ENCODE results near the gene CD2.

Gene CD2

DNA sequence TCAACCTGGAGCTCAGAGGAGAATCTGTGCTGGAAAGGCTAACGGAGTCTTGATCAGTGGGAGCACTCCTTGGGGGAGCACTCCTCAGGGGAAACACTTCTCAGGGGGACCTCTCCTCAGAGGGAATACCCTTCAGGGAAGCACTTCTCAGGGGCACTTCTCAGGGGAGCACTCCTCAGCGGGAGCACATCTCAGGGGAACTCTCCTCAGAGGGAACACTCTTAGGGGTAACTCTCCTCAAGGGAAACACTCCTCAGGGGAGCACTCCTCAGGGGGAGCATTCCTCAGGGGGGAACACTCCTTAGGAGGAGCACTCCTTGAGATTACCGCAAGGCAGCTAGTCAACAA, 41.2 kb downstream of the CD2 start:
- Histone ChIP-seq H3K4me1 (ENCODE audit: control insufficient read depth, insufficient read depth, low read length) (peaks cover 5% of the 10 kb centered on the region), H3K27me3 (ENCODE audit: control insufficient read depth, insufficient read depth, low read length) (no peaks in the 10 kb centered on the region), H3K4me3 (ENCODE audit: low read depth, low read length) (no peak overlapping the region), H3K9me3 (ENCODE audit: control insufficient read depth, insufficient read depth, low read length) (no peaks in the 10 kb centered on the region), H3K9ac (ENCODE audit: low read depth, low read length) (no peak overlapping the region), H3K36me3 (ENCODE audit: control insufficient read depth, insufficient read depth, low read length) (no peaks in the 10 kb centered on the region)

DNA sequence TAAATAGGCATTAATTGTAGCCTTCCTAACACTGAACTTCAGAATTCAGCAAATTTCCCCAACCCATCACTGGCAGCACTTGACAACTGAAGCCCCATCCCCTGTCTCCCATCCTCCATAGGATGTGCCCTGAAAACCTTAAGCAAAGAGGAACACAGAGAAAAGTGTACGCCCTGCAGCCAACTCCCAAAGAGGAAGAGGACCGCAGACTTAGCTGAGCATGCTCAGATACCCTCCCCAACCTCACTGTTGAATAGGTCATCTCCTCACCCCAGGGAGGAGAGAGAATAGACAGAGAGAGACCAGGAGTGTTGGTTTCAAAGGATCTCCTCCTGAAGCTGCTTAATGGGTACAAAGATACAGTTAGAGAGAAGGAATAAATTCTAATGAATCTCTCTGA, 50.5 kb downstream of the CD2 start:
- Histone ChIP-seq H3K27me3 (ENCODE audit: control insufficient read depth, insufficient read depth, low read length) (no peaks in the 10 kb centered on the region), H3K9ac (ENCODE audit: low read depth, low read length) (no peak overlapping the region), H3K4me3 (ENCODE audit: low read depth, low read length) (no peak overlapping the region), H3K9me3 (ENCODE audit: control insufficient read depth, insufficient read depth, low read length) (no peaks in the 10 kb centered on the region), H3K4me1 (ENCODE audit: control insufficient read depth, insufficient read depth, low read length) (peaks cover 3% of the 10 kb centered on the region), H3K36me3 (ENCODE audit: control insufficient read depth, insufficient read depth, low read length) (no peaks in the 10 kb centered on the region)

DNA sequence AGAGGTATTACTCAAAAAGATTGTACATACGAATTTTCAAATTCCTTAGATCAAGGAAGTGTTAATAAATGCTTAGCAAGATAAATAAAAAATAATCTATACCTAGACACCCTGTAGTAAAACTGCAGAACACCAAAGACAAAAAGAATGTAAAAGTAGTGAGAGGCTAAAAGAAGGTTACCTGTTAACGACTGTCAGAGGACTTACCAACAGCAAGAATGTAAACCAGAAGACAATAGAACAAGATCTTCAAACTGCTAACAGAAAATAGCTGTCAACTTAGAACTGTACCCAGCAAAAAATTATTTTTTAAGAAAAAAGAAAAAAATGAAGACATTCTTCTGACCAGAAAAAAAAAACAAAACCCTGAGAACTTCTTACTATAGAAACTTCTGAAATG, 51.2 kb downstream of the CD2 start:
- Histone ChIP-seq H3K9ac (ENCODE audit: low read depth, low read length) (no peak overlapping the region), H3K27me3 (ENCODE audit: control insufficient read depth, insufficient read depth, low read length) (no peaks in the 10 kb centered on the region), H3K9me3 (ENCODE audit: control insufficient read depth, insufficient read depth, low read length) (no peaks in the 10 kb centered on the region), H3K4me3 (ENCODE audit: low read depth, low read length) (no peak overlapping the region), H3K4me1 (ENCODE audit: control insufficient read depth, insufficient read depth, low read length) (peaks cover 3% of the 10 kb centered on the region), H3K36me3 (ENCODE audit: control insufficient read depth, insufficient read depth, low read length) (no peaks in the 10 kb centered on the region)

DNA sequence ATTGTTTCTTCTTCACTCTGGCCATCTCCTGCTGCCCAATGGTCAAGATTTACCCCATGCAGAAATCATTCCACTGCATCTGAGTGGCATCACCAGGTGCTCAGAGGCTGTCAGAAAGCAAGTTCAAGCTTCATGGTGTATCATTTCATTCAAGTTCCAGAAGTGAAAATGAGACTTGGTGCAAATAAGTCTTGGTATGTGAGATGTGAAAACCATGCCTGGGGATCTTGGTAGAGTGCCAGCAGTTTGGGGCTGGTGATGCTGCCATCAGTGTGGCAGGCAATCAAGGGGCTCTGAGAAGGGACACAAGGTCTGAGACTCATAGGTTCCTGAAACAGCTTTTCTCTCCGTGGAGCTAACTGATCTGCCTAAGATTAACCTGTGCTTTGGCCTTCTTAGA, 52.0 kb downstream of the CD2 start:
- no peak overlapping the region for H3K4me3 ChIP-seq (ENCODE audit: low read depth, low read length)
- H3K9me3 ChIP-seq (ENCODE audit: control insufficient read depth, insufficient read depth, low read length) = no peaks in the 10 kb centered on the region
- H3K4me1 ChIP-seq (ENCODE audit: control insufficient read depth, insufficient read depth, low read length) = peaks cover 3% of the 10 kb centered on the region
- H3K36me3 ChIP-seq (ENCODE audit: control insufficient read depth, insufficient read depth, low read length) = no peaks in the 10 kb centered on the region
- H3K9ac ChIP-seq (ENCODE audit: low read depth, low read length) = no peak overlapping the region
- no peaks in the 10 kb centered on the region for H3K27me3 ChIP-seq (ENCODE audit: control insufficient read depth, insufficient read depth, low read length)

DNA sequence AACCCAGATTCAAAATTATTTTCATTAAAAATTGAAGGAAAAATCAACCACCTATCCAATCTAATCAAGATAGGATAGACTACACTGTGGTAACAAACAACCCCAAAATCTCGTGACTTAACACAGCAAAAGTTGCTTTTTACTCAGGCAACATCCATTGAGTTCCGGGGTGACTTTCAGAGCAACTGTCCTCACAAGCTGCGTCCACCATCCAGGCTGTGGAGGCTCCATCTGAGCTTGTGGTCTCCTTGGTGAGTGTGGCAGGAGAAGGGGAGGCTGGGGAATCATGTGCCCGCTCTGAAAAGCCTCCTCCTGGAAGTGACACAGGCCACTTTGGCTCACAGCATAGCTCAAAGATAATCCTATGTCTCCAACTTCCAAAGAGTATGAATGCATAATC, 52.4 kb downstream of the CD2 start:
- Histone ChIP-seq H3K9ac (ENCODE audit: low read depth, low read length) (no peak overlapping the region), H3K27me3 (ENCODE audit: control insufficient read depth, insufficient read depth, low read length) (no peaks in the 10 kb centered on the region)

DNA sequence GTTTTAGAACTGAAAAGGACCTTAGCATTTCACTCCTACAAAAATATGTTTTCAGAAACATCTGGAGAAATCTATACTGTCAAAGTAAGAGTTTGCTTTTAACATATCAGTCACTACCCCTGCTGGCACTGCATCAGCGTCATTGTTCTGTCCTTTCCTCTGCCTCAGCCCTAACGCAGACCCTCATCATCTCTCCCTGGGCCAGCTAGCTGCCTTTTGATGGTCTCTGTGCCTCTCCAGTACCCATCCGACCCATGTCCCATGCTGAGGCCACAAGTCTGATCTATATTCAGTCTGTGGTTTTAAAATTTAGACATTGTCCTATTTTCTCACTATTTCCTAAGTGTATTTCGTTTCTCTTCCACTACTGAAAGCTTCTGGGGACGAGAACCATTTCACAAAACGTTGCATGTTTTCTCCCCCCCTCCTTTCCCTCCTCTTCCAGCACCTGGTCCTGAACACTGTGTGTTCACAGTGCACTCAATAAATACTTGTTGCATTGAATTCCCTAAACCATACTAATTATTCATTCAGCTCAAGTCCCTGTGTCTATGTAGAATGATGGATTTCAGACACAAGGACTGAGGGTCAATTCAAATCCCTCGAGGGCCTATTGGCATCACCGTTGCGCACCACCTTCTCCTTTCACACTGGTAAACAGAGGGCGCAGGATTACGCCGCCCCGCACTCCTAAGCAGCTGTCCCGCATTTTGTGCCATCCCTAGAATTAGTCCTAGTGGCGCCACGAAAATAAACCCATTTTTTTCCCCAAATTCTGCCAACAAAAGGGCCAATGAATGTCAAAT, 53.4 kb downstream of the CD2 start:
- no peak overlapping the region for H3K4me3 ChIP-seq (ENCODE audit: low read depth, low read length)
- peaks cover 3% of the 10 kb centered on the region for H3K4me1 ChIP-seq (ENCODE audit: control insufficient read depth, insufficient read depth, low read length)
- no peaks in the 10 kb centered on the region for H3K9me3 ChIP-seq (ENCODE audit: control insufficient read depth, insufficient read depth, low read length)

More for the DNA sequence above, 52.4 kb downstream of the CD2 start:
- Histone ChIP-seq H3K36me3 (ENCODE audit: control insufficient read depth, insufficient read depth, low read length) (no peaks in the 10 kb centered on the region), H3K4me1 (ENCODE audit: control insufficient read depth, insufficient read depth, low read length) (peaks cover 3% of the 10 kb centered on the region), H3K9me3 (ENCODE audit: control insufficient read depth, insufficient read depth, low read length) (no peaks in the 10 kb centered on the region), H3K4me3 (ENCODE audit: low read depth, low read length) (no peak overlapping the region)

DNA sequence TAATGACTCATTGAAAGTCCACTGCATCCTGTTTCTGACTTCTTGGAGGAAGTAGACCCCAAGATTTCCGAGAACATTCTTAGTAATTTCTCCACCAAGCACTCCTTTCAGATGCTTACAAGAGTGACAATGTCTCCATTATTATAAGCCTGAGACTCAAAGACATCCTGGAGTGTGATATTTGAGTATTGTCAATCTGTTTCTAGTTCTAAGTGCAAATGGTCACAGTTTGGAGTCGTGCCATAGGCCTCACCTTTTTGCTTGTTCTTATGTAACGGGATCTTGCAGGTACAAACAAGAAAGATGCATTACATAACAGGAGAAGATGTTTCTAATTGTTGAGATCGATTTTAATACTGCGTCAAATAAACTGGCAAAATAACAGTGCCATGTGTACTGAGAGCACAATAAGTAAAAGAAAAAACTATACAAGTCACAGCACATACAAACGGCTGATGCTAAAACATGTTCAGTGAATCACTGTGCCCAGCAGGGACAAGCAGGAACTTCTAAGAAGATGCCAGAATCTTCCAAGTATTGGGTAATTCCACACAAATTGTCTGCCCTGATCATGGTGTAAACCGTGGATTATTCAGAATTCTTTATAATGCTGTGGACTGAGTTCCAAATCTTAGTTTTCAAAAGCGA, 54.1 kb downstream of the CD2 start:
- no peaks in the 10 kb centered on the region for H3K27me3 ChIP-seq (ENCODE audit: control insufficient read depth, insufficient read depth, low read length)
- H3K4me3 ChIP-seq (ENCODE audit: low read depth, low read length) = no peak overlapping the region
- no peak overlapping the region for H3K9ac ChIP-seq (ENCODE audit: low read depth, low read length)
- no peaks in the 10 kb centered on the region for H3K9me3 ChIP-seq (ENCODE audit: control insufficient read depth, insufficient read depth, low read length)
- H3K4me1 ChIP-seq (ENCODE audit: control insufficient read depth, insufficient read depth, low read length) = peaks cover 3% of the 10 kb centered on the region
- H3K36me3 ChIP-seq (ENCODE audit: control insufficient read depth, insufficient read depth, low read length) = no peaks in the 10 kb centered on the region

More for the DNA sequence above, 53.4 kb downstream of the CD2 start:
- Histone ChIP-seq H3K9ac (ENCODE audit: low read depth, low read length) (no peak overlapping the region), H3K36me3 (ENCODE audit: control insufficient read depth, insufficient read depth, low read length) (no peaks in the 10 kb centered on the region), H3K27me3 (ENCODE audit: control insufficient read depth, insufficient read depth, low read length) (no peaks in the 10 kb centered on the region)

DNA sequence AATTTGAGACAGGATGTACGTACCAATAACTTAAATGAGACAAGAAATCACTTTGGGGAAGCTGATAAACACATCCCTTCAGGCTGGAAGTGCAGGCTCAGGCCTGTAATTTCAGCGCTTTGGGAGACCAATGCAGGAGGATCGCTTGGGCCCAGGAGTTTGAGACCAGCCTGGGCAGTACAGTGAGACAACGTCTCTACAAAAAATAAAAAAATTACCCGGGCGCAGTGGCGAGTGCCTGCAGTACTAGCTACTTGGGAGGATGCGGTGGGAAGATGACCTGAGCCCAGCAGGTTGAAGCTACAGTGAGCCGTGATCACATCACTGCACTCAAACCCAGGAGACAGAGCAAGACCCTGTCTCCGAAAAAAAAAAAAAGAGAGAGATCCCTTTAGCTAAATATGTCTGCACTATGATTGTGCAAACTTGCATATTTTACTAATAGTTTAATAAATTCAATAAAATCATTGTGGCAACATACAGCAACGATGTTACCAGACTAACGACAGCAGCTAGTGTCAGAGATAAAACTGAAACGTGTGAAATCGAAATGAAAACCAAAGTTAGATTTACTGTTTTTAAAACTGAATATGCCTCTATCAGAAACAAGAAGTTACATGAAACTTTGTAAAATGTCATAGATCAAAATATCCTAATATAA, 54.7 kb downstream of the CD2 start:
- Histone ChIP-seq H3K36me3 (ENCODE audit: control insufficient read depth, insufficient read depth, low read length) (no peaks in the 10 kb centered on the region), H3K4me1 (ENCODE audit: control insufficient read depth, insufficient read depth, low read length) (peaks cover 3% of the 10 kb centered on the region), H3K9me3 (ENCODE audit: control insufficient read depth, insufficient read depth, low read length) (no peaks in the 10 kb centered on the region), H3K4me3 (ENCODE audit: low read depth, low read length) (no peak overlapping the region), H3K27me3 (ENCODE audit: control insufficient read depth, insufficient read depth, low read length) (no peaks in the 10 kb centered on the region), H3K9ac (ENCODE audit: low read depth, low read length) (no peak overlapping the region)

DNA sequence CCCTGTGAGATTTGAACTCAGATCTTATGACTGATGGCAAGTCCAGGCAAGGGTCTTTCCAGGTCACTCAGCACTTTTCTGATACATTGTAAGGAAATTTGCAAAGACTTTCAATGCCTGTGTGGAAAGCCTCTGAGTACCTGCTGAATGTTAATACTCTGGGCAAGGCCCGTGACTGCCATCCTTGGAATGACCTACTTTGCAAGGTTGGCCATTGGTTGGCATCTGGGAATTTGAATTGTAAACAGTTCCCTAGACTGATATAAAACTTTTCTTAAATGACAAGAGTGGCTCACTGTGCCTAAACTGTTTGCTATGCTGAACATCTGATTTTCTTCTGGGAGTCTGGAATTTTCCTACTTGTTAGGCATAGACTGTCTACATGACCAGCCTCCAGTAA, 57.1 kb downstream of the CD2 start:
- H3K27me3 ChIP-seq (ENCODE audit: control insufficient read depth, insufficient read depth, low read length) = no peaks in the 10 kb centered on the region
- no peaks in the 10 kb centered on the region for H3K36me3 ChIP-seq (ENCODE audit: control insufficient read depth, insufficient read depth, low read length)
- no peak overlapping the region for H3K4me3 ChIP-seq (ENCODE audit: low read depth, low read length)
- H3K4me1 ChIP-seq (ENCODE audit: control insufficient read depth, insufficient read depth, low read length) = peaks cover 3% of the 10 kb centered on the region
- no peak overlapping the region for H3K9ac ChIP-seq (ENCODE audit: low read depth, low read length)
- no peaks in the 10 kb centered on the region for H3K9me3 ChIP-seq (ENCODE audit: control insufficient read depth, insufficient read depth, low read length)

DNA sequence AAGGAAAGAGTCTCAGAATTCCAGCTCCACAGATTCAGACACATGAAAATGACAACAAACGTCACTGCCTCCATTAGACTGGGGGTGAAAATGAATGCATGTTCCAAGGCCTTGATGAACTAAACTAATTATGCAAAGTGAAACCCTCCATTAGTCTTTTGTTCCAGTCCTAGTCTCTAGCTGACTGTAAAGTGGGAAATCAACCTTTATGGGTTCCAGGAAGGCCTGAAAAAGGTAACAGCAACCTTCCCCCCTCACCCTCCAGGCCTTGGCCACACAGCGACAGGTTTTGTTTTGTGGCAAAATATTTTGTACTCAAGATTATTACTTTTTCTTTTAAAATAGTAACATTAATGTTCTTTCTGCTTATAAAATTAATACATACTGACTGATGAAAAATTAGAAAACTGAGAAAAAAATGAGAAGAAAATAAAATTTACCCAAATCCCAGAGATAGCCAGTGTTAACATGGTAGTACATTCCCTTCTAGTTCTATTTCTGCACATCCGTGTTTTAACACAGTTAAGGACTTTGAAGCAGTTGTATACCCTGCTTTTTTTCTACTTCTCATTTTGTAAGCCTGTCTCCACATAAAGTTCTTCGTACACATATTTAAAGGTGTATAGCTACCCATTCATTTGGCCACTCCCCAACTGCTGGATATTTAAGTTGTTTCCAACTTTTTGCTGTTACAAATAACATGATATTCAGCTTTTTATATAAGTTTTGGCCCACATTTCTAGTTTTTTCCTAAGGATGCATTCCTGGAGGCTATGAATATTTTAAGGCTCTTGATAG, 60.9 kb downstream of the CD2 start:
- Histone ChIP-seq H3K27me3 (ENCODE audit: control insufficient read depth, insufficient read depth, low read length) (no peaks in the 10 kb centered on the region), H3K4me1 (ENCODE audit: control insufficient read depth, insufficient read depth, low read length) (no peaks in the 10 kb centered on the region), H3K9me3 (ENCODE audit: control insufficient read depth, insufficient read depth, low read length) (no peaks in the 10 kb centered on the region), H3K9ac (ENCODE audit: low read depth, low read length) (no peak overlapping the region), H3K4me3 (ENCODE audit: low read depth, low read length) (no peak overlapping the region), H3K36me3 (ENCODE audit: control insufficient read depth, insufficient read depth, low read length) (no peaks in the 10 kb centered on the region)

DNA sequence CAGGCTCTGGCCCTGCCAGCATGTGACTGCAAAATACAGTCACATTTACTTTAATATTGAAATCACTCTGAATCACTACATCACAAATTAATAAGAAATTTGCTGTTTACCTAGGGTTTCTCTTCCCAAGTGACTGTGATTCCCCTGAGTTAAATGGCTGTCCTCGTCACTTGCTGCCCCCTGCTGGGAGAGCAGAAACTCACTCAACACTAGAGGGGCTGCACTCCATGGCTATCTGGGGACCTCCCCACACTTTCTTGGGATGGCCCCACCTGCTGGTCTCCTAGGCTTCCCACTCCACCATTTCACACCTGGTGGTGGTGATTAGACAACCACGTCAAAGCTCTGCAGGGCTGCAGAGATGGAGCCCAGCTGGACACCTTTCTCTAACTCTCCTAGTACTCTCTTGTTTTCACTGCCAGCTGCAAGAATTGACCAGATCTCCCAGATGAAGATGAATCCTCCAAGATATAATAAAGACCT, 63.4 kb downstream of the CD2 start:
- Histone ChIP-seq H3K4me3 (ENCODE audit: low read depth, low read length) (no peak overlapping the region), H3K36me3 (ENCODE audit: control insufficient read depth, insufficient read depth, low read length) (no peaks in the 10 kb centered on the region), H3K9ac (ENCODE audit: low read depth, low read length) (no peak overlapping the region), H3K27me3 (ENCODE audit: control insufficient read depth, insufficient read depth, low read length) (no peaks in the 10 kb centered on the region), H3K9me3 (ENCODE audit: control insufficient read depth, insufficient read depth, low read length) (no peaks in the 10 kb centered on the region), H3K4me1 (ENCODE audit: control insufficient read depth, insufficient read depth, low read length) (no peaks in the 10 kb centered on the region)

Data from iPS-15b (cell line).